ENCODE measurements around the gene G3BP2. TPM values are rescaled to one million over a fixed set of nuclear protein-coding genes. Genes with fewer than 3 reads are reported as not detected.

G3BP2 gene
- total and polyA plus RNA-seq, 9 of the 15 experiments (the other 6 are each of a cell fraction or from before 2014, with no cell fraction given): 25.2 to 222 (median 130) TPM

DNA sequence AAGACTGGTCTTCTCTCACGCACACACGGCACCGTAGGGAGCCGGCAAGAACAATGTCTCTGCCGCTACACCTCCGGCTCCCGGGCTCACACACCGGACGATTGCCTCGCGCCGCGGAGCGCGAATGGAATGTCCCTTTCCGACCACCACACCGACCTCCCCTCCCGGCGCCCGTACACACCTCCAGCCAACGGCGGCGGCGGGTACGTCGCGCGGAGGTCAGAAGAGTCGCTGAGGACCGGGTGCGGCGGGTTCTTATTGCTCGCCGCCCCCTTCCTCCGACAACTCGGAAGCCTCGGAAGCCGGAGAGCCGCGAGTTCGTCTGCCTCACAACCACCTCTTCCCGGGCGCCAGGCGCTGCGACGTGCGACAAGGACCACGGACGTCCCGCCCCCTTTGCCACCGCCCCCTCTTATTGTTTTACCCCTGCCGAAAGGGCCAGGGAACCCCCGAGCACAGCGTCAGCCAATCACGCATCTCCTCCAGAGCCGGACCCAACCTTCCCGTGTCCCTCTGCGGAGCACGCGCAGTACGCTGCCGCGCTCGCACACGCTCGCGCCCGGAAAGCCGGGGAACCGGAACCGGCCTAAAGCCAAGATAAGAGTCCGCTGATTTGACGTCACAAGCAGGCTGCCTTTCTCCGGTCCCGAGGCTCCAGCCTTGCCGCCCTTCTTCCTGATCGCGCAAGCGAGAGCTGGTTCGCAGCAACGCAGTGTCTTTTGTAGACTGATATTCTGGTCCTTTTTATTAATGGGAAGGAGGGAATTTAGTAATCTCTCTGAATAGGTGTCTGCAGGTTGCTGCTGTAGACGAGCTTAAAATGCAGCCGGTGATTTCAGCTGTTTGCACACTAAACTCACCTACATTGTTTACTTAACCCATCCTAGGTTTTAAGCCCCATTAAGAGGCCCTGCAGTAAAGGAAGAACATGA, at the start of gene G3BP2 (continued):
- TF ChIP-seq, protein P1, sequence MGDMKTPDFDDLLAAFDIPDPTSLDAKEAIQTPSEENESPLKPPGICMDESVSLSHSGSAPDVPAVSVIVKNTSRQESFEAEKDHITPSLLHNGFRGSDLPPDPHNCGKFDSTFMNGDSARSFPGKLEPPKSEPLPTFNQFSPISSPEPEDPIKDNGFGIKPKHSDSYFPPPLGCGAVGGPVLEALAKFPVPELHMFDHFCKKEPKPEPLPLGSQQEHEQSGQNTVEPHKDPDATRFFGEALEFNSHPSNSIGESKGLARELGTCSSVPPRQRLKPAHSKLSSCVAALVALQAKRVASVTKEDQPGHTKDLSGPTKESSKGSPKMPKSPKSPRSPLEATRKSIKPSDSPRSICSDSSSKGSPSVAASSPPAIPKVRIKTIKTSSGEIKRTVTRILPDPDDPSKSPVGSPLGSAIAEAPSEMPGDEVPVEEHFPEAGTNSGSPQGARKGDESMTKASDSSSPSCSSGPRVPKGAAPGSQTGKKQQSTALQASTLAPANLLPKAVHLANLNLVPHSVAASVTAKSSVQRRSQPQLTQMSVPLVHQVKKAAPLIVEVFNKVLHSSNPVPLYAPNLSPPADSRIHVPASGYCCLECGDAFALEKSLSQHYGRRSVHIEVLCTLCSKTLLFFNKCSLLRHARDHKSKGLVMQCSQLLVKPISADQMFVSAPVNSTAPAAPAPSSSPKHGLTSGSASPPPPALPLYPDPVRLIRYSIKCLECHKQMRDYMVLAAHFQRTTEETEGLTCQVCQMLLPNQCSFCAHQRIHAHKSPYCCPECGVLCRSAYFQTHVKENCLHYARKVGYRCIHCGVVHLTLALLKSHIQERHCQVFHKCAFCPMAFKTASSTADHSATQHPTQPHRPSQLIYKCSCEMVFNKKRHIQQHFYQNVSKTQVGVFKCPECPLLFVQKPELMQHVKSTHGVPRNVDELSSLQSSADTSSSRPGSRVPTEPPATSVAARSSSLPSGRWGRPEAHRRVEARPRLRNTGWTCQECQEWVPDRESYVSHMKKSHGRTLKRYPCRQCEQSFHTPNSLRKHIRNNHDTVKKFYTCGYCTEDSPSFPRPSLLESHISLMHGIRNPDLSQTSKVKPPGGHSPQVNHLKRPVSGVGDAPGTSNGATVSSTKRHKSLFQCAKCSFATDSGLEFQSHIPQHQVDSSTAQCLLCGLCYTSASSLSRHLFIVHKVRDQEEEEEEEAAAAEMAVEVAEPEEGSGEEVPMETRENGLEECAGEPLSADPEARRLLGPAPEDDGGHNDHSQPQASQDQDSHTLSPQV (IDR thresholded peaks at IDR 0.05): no peak
- TF ChIP-seq SMAD1 (IDR thresholded peaks at IDR 0.05; ENCODE audit: low read depth, low read length, partially characterized antibody): peak; percentile 56
- TF ChIP-seq LCOR (CRISPR knock-in tag; IDR thresholded peaks at IDR 0.05): peak; percentile 88; the same call in 1 of the 2 replicates
- no peak for TF ChIP-seq MAFK (IDR thresholded peaks at IDR 0.05; ENCODE audit: low read length)
- peak; percentile 53 for TF ChIP-seq FIP1L1 (IDR thresholded peaks at IDR 0.05; ENCODE audit: low read depth, low read length, poor library complexity, severe bottlenecking)
- no peak for TF ChIP-seq ZNF3 (CRISPR knock-in tag; IDR thresholded peaks at IDR 0.05)
- no peak for TF ChIP-seq ARHGAP35 (IDR thresholded peaks at IDR 0.05; ENCODE audit: partially characterized antibody)
- no peak for TF ChIP-seq ZNF354B (CRISPR knock-in tag; IDR thresholded peaks at IDR 0.05)
- no peak for TF ChIP-seq ZNF212 (CRISPR knock-in tag; IDR thresholded peaks at IDR 0.05)
- no peak for TF ChIP-seq ESRRB (CRISPR knock-in tag; IDR thresholded peaks at IDR 0.05; ENCODE audit: borderline replicate concordance)
- TF ChIP-seq ZNF134 (CRISPR knock-in tag; conservative IDR thresholded peaks at IDR 0.05): no peak
- TF ChIP-seq KAT2B (IDR thresholded peaks at IDR 0.05; ENCODE audit: low read depth, low read length): no peak
- TF ChIP-seq, protein P2, sequence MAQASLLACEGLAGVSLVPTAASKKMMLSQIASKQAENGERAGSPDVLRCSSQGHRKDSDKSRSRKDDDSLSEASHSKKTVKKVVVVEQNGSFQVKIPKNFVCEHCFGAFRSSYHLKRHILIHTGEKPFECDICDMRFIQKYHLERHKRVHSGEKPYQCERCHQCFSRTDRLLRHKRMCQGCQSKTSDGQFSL (CRISPR knock-in tag; IDR thresholded peaks at IDR 0.05): peak; percentile 90
- TF ChIP-seq, protein P2 (tag; IDR thresholded peaks at IDR 0.05): no peak
- no peak for TF ChIP-seq NFATC3 (IDR thresholded peaks at IDR 0.05)
- TF ChIP-seq, protein P3, sequence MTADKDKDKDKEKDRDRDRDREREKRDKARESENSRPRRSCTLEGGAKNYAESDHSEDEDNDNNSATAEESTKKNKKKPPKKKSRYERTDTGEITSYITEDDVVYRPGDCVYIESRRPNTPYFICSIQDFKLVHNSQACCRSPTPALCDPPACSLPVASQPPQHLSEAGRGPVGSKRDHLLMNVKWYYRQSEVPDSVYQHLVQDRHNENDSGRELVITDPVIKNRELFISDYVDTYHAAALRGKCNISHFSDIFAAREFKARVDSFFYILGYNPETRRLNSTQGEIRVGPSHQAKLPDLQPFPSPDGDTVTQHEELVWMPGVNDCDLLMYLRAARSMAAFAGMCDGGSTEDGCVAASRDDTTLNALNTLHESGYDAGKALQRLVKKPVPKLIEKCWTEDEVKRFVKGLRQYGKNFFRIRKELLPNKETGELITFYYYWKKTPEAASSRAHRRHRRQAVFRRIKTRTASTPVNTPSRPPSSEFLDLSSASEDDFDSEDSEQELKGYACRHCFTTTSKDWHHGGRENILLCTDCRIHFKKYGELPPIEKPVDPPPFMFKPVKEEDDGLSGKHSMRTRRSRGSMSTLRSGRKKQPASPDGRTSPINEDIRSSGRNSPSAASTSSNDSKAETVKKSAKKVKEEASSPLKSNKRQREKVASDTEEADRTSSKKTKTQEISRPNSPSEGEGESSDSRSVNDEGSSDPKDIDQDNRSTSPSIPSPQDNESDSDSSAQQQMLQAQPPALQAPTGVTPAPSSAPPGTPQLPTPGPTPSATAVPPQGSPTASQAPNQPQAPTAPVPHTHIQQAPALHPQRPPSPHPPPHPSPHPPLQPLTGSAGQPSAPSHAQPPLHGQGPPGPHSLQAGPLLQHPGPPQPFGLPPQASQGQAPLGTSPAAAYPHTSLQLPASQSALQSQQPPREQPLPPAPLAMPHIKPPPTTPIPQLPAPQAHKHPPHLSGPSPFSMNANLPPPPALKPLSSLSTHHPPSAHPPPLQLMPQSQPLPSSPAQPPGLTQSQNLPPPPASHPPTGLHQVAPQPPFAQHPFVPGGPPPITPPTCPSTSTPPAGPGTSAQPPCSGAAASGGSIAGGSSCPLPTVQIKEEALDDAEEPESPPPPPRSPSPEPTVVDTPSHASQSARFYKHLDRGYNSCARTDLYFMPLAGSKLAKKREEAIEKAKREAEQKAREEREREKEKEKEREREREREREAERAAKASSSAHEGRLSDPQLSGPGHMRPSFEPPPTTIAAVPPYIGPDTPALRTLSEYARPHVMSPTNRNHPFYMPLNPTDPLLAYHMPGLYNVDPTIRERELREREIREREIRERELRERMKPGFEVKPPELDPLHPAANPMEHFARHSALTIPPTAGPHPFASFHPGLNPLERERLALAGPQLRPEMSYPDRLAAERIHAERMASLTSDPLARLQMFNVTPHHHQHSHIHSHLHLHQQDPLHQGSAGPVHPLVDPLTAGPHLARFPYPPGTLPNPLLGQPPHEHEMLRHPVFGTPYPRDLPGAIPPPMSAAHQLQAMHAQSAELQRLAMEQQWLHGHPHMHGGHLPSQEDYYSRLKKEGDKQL (CRISPR knock-in tag; IDR thresholded peaks at IDR 0.05; ENCODE audit: borderline replicate concordance): no peak
- 0 out of 2 replicates have a peak, but pooled peaks have one; percentile 41 for TF ChIP-seq ZNF830 (CRISPR knock-in tag; IDR thresholded peaks at IDR 0.05)

All from K562 (cell line).